ENCODE data around the gene MAIP1. TPM values are rescaled to one million over a fixed set of nuclear protein-coding genes. Genes with fewer than 3 reads are reported as not detected.

The MAIP1 gene
- total and polyA plus RNA-seq, 2 of the 4 experiments (the other 2 are of a cell fraction) = 14.2 to 16.8 TPM

DNA sequence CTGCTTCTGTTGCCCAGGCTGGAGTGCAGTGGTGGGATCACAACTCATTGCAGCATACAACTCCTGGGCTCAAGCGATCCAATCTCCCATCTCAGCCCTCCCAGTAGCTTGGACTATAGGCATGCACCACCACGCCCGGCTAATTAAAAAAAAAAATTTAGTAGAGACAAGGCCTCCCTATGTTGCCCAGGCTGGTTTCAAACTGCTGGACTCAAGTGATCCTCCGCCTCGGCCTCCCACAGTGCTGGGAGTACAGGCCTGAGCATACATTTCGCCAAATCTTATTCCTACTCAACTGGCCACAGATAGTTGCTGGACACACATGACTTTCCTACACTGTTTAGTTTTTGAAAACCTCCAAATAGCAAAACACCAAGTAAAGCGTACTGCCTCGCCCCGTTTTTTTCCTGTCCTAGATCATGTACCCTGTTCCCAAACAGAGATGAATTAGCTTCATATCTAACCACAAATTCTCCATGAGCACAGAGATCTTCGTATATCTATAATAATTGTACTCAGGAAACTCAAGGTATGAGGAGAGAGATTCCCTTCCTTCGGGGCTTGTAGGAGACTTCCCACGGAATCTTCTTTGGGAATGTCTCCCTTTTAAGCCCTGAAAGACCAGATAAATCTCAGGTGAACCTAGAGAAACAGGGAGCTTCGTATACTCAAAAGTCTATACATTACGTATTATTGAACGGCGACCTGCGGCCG is 44.9 kb upstream of the MAIP1 start:
- no peaks in the 10 kb centered on the region; the same call in 1 of the 2 replicates for H3K36me3 ChIP-seq (ENCODE audit: control insufficient read depth, insufficient read depth, low read length)
- H4K8ac ChIP-seq (ENCODE audit: low read depth in 2 of 2, low read length in 2 of 2) = peak overlapping the region; percentile 47 to 71
- H3K56ac ChIP-seq (ENCODE audit: extremely low read depth, insufficient read depth, low read length) = peak overlapping the region; percentile 25; the same call in 1 of the 2 replicates
- peaks cover 5 to 14% of the 10 kb centered on the region in 2 experiments; a peak in 3 of 4 replicates for H3K79me1 ChIP-seq (ENCODE audit: low read depth in 1 of 2, low read length in 2 of 2)
- TF ChIP-seq MAFK (IDR thresholded peaks at IDR 0.05; ENCODE audit: low read depth, low read length) (no peak), CEBPB (IDR thresholded peaks at IDR 0.05; ENCODE audit: low read depth, low read length) (no peak), BHLHE40 (IDR thresholded peaks at IDR 0.05; ENCODE audit: low read depth, low read length) (no peak), RCOR1 (IDR thresholded peaks at IDR 0.05; ENCODE audit: insufficient replicate concordance, low read length) (no peak), MAZ (IDR thresholded peaks at IDR 0.05; ENCODE audit: borderline replicate concordance, low read depth, low read length) (no peak), MXI1 (IDR thresholded peaks at IDR 0.05; ENCODE audit: borderline replicate concordance, low read depth, low read length) (no peak), RAD21 (IDR thresholded peaks at IDR 0.05; ENCODE audit: low read length) (no peak), SMC3 (IDR thresholded peaks at IDR 0.05; ENCODE audit: low read depth, low read length) (no peak), NFE2L2 (IDR thresholded peaks at IDR 0.05; ENCODE audit: low read depth, low read length) (no peak), USF2 (IDR thresholded peaks at IDR 0.05; ENCODE audit: low read depth, low read length) (no peak), CHD1 (IDR thresholded peaks at IDR 0.05; ENCODE audit: low read depth, low read length) (no peak), CTCF (conservative IDR thresholded peaks at IDR 0.05; ENCODE audit: low read depth, low read length) (no peak)
- TF ChIP-seq, protein P1, sequence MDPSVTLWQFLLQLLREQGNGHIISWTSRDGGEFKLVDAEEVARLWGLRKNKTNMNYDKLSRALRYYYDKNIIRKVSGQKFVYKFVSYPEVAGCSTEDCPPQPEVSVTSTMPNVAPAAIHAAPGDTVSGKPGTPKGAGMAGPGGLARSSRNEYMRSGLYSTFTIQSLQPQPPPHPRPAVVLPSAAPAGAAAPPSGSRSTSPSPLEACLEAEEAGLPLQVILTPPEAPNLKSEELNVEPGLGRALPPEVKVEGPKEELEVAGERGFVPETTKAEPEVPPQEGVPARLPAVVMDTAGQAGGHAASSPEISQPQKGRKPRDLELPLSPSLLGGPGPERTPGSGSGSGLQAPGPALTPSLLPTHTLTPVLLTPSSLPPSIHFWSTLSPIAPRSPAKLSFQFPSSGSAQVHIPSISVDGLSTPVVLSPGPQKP (IDR thresholded peaks at IDR 0.05; ENCODE audit: borderline replicate concordance, low read depth, low read length) = no peak
- DNase-seq = no peak
- H3K18ac ChIP-seq (ENCODE audit: low read depth, low read length) = no peak overlapping the region
- H4K5ac ChIP-seq (ENCODE audit: low read depth, low read length) = no peak overlapping the region
- H4K20me1 ChIP-seq (ENCODE audit: insufficient read depth, low read length) = peaks cover 15% of the 10 kb centered on the region; the same call in 1 of the 2 replicates
- no peak overlapping the region for H3K9ac ChIP-seq (ENCODE audit: low read depth, low read length)
- H3K23ac ChIP-seq (ENCODE audit: low read depth, low read length) = no peak overlapping the region
- ChIA-PET POLR2A (ENCODE audit: unreplicated experiment) (no interaction called here), CTCF (no interaction called here)
- H2AK5ac ChIP-seq (ENCODE audit: low read depth, low read length) = no peak overlapping the region
- dilution Hi-C loops (cut with HindIII; ENCODE audit: low sequenced_read_pairs, unreplicated experiment) = no loop called here
- H3K4me1 ChIP-seq (ENCODE audit: control insufficient read depth, insufficient read depth, low read length) = no peaks in the 10 kb centered on the region
- peak overlapping the region; percentile 18; the same call in 1 of the 2 replicates for H4K91ac ChIP-seq (ENCODE audit: insufficient read depth, low read depth, low read length)
- in situ Hi-C loops (cut with MboI; ENCODE audit: low sequenced_read_pairs) = no loop called here
- H3K4me3 ChIP-seq (ENCODE audit: insufficient read depth, low read depth, low read length) = peak overlapping the region; percentile 2; the same call in 1 of the 2 replicates
- H3K27me3 ChIP-seq (ENCODE audit: control insufficient read depth, insufficient read depth, low read length) = no peaks in the 10 kb centered on the region
- no peaks in the 10 kb centered on the region for H3K9me3 ChIP-seq (ENCODE audit: control insufficient read depth, insufficient read depth, low read length)
- no CpG with 5 or more reads among the region's 18 CpGs for WGBS, 2 experiments (ENCODE audit: extremely low coverage in 2 of 2, insufficient read length in 1 of 2)
- H3K27ac ChIP-seq (ENCODE audit: insufficient read depth, low read length) = no peak overlapping the region
- intact Hi-C loops (cut with micrococcal nuclease) = no loop called here
- peak overlapping the region; percentile 4 for H2AK9ac ChIP-seq (replicated peaks; ENCODE audit: low read depth, low read length, poor library complexity)
- no TSS peak for BruUV-seq (replicated peaks)
- peak overlapping the region; percentile 99 for H2AFZ ChIP-seq (replicated peaks; ENCODE audit: low read length, poor library complexity)
- no peak overlapping the region for H2BK5ac ChIP-seq (ENCODE audit: low read depth, low read length, poor library complexity, severe bottlenecking)
- H2BK20ac ChIP-seq (ENCODE audit: low read depth, low read length) = no peak overlapping the region
- H2BK120ac ChIP-seq (ENCODE audit: low read depth, low read length) = no peak overlapping the region
- ATAC-seq (ENCODE audit: low read depth) = no peak
- H3K4ac ChIP-seq (ENCODE audit: low read depth, low read length) = peak overlapping the region; percentile 4; the same call in 1 of the 2 replicates
- H3K9me1 ChIP-seq (ENCODE audit: insufficient read depth, low read length) = no peaks in the 10 kb centered on the region
- H3K14ac ChIP-seq (replicated peaks; ENCODE audit: low read depth, low read length) = no peak overlapping the region
- no peak overlapping the region for H2BK15ac ChIP-seq (ENCODE audit: low read depth, low read length)
- H3K4me2 ChIP-seq (ENCODE audit: low read depth, low read length) = peak overlapping the region; percentile 51
